GM12892 (cell line): ENCODE results near the gene ARHGAP26.

ENCODE experiments used
- POLR2A ChIP-seq: IDR thresholded peaks from 2 replicates; pipeline ENCODE4 v1.6.1; 2011; ENCODE audit warnings: low read depth, low read length, control low read depth
- POLR2AphosphoS5 ChIP-seq: IDR thresholded peaks from 2 replicates; pipeline ENCODE4 v1.6.1; 2011; ENCODE audit warnings: low read depth, low read length, control low read depth

DNA sequence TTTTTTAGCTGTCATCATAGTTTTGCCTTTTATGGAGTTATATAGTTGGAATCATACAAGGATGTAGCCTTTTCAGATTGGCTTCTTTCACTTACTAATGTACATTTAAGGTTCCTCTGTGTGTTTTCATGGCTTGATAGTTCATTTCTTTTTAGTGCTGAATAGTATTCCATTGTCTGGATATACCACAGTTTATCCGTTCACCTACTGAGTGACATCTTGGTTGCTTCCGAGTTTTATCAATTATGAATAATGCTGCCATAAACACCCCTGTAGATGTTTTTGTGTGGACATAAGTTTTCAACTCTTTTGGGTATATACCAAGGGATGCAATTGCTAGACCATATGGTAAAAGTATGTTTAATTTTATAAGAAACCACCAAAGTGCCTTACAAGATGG, 497.0 kb downstream of the ARHGAP26 start:
- TF ChIP-seq POLR2AphosphoS5 (no peak), POLR2A (no peak)
